ENCODE results near the gene ZNF490. TPM values are rescaled to one million over a fixed set of nuclear protein-coding genes. Genes with fewer than 3 reads are reported as not detected.
A peak's percentile ranks its signal among the peaks of the same experiment; 100 is the strongest.
"Not testable (repeated sequence)": the region's sequence is repeated elsewhere in the genome, so short reads cannot be mapped to it uniquely, and the experiment has no call there.

Gene ZNF490
- total RNA-seq, 1 donor from 2014 or later, result 7.9 TPM

GRCh38 chr19:12649941-12650340 lies 39.3 kb upstream of the ZNF490 start:
- DNase-seq (ENCODE audit: low read depth) (no peak), FAIRE-seq (no peak)
- Histone ChIP-seq H3K36me3 (ENCODE audit: control insufficient read depth, insufficient read depth, low read length) (no peaks in the 10 kb centered on the region), H3K27me3 (ENCODE audit: control insufficient read depth, insufficient read depth, low read length) (no peaks in the 10 kb centered on the region), H3K4me3 (ENCODE audit: low read depth, low read length) (no peak overlapping the region)
- no peak for TF ChIP-seq CTCF (IDR thresholded peaks at IDR 0.05; ENCODE audit: insufficient read depth, low read length, severe bottlenecking)

GRCh38 chr19:12648088-12648487 lies 37.5 kb upstream of the ZNF490 start:
- TF ChIP-seq CTCF (IDR thresholded peaks at IDR 0.05; ENCODE audit: insufficient read depth, low read length, severe bottlenecking), result peak; percentile 31
- H3K4me3 ChIP-seq (ENCODE audit: low read depth, low read length), result peak overlapping the region; percentile 35
- FAIRE-seq (no peak), DNase-seq (ENCODE audit: low read depth) (no peak)
- no peaks in the 10 kb centered on the region for H3K36me3 ChIP-seq (ENCODE audit: control insufficient read depth, insufficient read depth, low read length)
- H3K27me3 ChIP-seq (ENCODE audit: control insufficient read depth, insufficient read depth, low read length), result no peaks in the 10 kb centered on the region

GRCh38 chr19:12647490-12648071 lies 37.0 kb upstream of the ZNF490 start:
- no peak for TF ChIP-seq CTCF (IDR thresholded peaks at IDR 0.05; ENCODE audit: insufficient read depth, low read length, severe bottlenecking)
- Histone ChIP-seq H3K27me3 (ENCODE audit: control insufficient read depth, insufficient read depth, low read length) (no peaks in the 10 kb centered on the region), H3K4me3 (ENCODE audit: low read depth, low read length) (peak overlapping the region; percentile 35), H3K36me3 (ENCODE audit: control insufficient read depth, insufficient read depth, low read length) (no peaks in the 10 kb centered on the region)
- FAIRE-seq, result no peak
- DNase-seq (ENCODE audit: low read depth), result peak; percentile 39

- H3K4me3 ChIP-seq (ENCODE audit: low read depth, low read length), result no peak overlapping the region
- no peak for TF ChIP-seq CTCF (IDR thresholded peaks at IDR 0.05; ENCODE audit: insufficient read depth, low read length, severe bottlenecking)
- H3K27me3 ChIP-seq (ENCODE audit: control insufficient read depth, insufficient read depth, low read length), result no peaks in the 10 kb centered on the region
- no peak for FAIRE-seq
- DNase-seq (ENCODE audit: low read depth), result no peak
- no peaks in the 10 kb centered on the region for H3K36me3 ChIP-seq (ENCODE audit: control insufficient read depth, insufficient read depth, low read length)
These were observed 36.4 kb upstream of the ZNF490 start for GRCh38 chr19:12647047-12647446.

DNA sequence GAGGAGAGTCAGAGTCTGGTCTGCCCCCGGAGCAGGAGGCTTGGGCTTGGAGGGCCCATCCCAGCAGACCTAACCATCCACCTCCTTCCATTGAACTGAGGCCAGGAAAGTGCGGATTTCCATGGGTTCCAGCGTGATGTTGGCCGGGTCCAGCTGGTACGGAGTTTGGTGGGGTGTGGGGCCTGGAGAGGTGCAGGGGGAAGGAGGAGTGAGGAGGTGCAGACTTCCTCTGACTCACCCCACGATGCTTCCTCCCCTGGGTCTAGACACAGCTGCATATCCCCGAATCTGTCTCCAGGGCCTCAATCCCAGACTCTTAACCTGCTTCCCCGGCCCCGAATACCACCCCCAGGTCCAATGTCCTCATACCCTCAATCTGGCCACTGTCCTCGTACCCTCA lies 35.9 kb upstream of the ZNF490 start:
- no peak for TF ChIP-seq CTCF (IDR thresholded peaks at IDR 0.05; ENCODE audit: insufficient read depth, low read length, severe bottlenecking)
- Histone ChIP-seq H3K4me3 (ENCODE audit: low read depth, low read length) (no peak overlapping the region), H3K36me3 (ENCODE audit: control insufficient read depth, insufficient read depth, low read length) (no peaks in the 10 kb centered on the region), H3K27me3 (ENCODE audit: control insufficient read depth, insufficient read depth, low read length) (no peaks in the 10 kb centered on the region)
- FAIRE-seq, result no peak
- no peak for DNase-seq (ENCODE audit: low read depth)

- not testable (repeated sequence) for H3K36me3 ChIP-seq (ENCODE audit: control insufficient read depth, insufficient read depth, low read length); H3K27me3 ChIP-seq (ENCODE audit: control insufficient read depth, insufficient read depth, low read length); FAIRE-seq; H3K4me3 ChIP-seq (ENCODE audit: low read depth, low read length); DNase-seq (ENCODE audit: low read depth)
These were observed 33.1 kb upstream of the ZNF490 start for GRCh38 chr19:12643716-12644115.

All from bronchial epithelial cell (primary cell).